ENCODE measurements around the gene KCNQ1. TPM values are rescaled to one million over a fixed set of nuclear protein-coding genes. Genes with fewer than 3 reads are reported as not detected.

KCNQ1 gene
- total and polyA plus RNA-seq, 7 experiments from 2014 or later: 14.7 to 46.4 (median 36.9) TPM

DNA sequence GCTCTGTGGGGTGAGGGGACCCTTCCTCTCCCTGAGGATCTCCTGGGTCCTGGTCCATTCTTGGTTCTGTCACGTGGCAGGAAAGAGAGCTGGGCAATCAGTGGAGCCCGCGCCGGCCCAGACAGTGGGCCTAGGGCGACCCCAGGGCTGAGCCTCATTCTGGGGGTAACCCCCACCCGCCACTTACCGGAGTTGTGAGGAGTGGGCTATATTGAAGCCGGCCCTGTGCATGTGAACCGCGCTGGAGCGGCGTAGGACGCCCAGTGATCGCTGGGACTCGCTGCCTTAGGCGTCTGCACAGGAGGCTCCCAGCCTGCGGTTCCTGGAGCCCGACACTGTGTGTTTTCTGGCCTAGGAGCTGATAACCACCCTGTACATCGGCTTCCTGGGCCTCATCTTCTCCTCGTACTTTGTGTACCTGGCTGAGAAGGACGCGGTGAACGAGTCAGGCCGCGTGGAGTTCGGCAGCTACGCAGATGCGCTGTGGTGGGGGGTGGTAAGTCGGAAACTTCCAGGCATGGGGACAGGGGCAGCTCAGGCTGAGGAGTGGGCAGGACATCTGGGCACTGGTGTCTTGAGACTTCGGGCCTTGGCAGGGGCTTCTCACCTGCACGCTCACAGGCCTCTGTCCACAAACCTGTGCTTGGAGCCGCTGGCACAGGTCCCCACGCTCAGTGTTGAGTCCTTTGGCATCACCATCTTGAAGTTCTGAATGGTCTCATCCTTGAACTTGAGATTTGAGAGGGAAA, 127.9 kb downstream of the KCNQ1 start:
- CTCF ChIA-PET: no interaction called here
- DNase-seq: peak in 1 of 9 donors; percentile 4
- no peaks in the 10 kb centered on the region for H3K4me1 ChIP-seq (ENCODE audit: control insufficient read depth in 2 of 2, insufficient read depth in 2 of 2, low read length in 2 of 2)
- no peak overlapping the region for H3K27ac ChIP-seq (ENCODE audit: low read depth, low read length)
- no peaks in the 10 kb centered on the region for H3K27me3 ChIP-seq (ENCODE audit: control insufficient read depth in 2 of 2, insufficient read depth in 2 of 2, low read length in 2 of 2)
- intact Hi-C loops (cut with micrococcal nuclease): no loop called here
- Mint-ChIP-seq H3K36me3 (peaks cover 0 to 5% (median 0%) of the 10 kb centered on the region in 5 donors), H3K4me1 (no peaks in the 10 kb centered on the region), H3K4me3 (no peak overlapping the region), H3K9me3 (no peaks in the 10 kb centered on the region), H3K27ac (no peak overlapping the region), H3K27me3 (no peaks in the 10 kb centered on the region)
- peaks cover 0 to 66% (median 0%) of the 10 kb centered on the region in 3 experiments for H3K36me3 ChIP-seq (ENCODE audit: control insufficient read depth in 2 of 3, insufficient read depth in 3 of 3, low read length in 3 of 3)
- H3K9me3 ChIP-seq (ENCODE audit: control insufficient read depth in 2 of 3, low read length in 3 of 3): no peaks in the 10 kb centered on the region
- POLR2A ChIA-PET: no interaction called here
- H3K4me3 ChIP-seq (ENCODE audit: low read length): no peak overlapping the region
- no peak for ATAC-seq

DNA sequence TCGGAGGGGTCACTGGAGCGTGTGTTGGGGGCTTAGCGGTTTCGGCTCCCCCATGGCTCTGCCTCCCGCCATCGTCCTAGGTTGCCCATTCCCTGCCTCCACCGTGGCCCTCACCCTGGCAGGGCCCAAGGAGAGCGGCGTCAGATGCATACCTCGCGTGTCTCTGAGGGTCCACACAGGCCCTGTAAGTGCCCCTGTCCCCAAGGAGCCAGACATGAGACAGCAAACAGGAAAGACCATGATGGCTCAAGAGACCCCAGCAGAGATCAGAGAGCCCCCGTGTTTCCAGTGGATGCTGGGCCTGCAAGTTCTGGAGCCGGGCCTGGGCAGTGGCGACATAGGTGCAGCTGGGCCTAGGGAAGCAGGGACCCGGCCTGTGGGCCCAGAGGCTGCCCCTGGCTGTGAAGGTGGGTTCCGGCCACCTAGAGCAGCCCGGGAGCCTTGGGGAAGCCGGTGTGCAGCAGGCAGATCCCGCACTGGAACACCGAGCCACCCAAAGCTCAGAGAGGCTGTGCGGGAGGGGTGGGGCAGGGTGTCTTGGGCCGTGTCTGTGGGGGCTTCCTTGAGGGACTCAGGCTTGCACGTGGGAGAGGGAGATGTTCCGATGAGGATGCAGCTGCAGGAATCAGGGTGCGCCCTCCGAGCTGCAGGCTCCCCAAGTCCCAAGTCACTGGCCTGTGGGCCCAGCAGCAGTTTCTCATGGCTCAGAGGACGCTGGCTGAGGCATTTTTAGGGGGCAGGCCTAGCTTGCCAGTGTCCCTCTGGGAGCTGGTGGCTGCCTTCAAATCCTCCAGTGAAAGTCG, 128.6 kb downstream of the KCNQ1 start:
- Histone ChIP-seq H3K9me3 (ENCODE audit: control insufficient read depth in 2 of 3, low read length in 3 of 3) (no peaks in the 10 kb centered on the region), H3K27me3 (ENCODE audit: control insufficient read depth in 2 of 2, insufficient read depth in 2 of 2, low read length in 2 of 2) (no peaks in the 10 kb centered on the region), H3K36me3 (ENCODE audit: control insufficient read depth in 2 of 3, insufficient read depth in 3 of 3, low read length in 3 of 3) (peaks cover 0 to 71% (median 0%) of the 10 kb centered on the region in 3 experiments), H3K4me1 (ENCODE audit: control insufficient read depth in 2 of 2, insufficient read depth in 2 of 2, low read length in 2 of 2) (no peaks in the 10 kb centered on the region), H3K27ac (ENCODE audit: low read depth, low read length) (no peak overlapping the region), H3K4me3 (ENCODE audit: low read length) (no peak overlapping the region)
- intact Hi-C loops (cut with micrococcal nuclease): no loop called here
- H3K36me3 Mint-ChIP-seq: peaks cover 0 to 5% (median 0%) of the 10 kb centered on the region in 5 donors
- ChIA-PET CTCF (no interaction called here), POLR2A (no interaction called here)
- ATAC-seq (no peak), DNase-seq (no peak)
- peak overlapping the region in 1 of 9 donors; percentile 5 for H3K27ac Mint-ChIP-seq
- no peaks in the 10 kb centered on the region for H3K4me1 Mint-ChIP-seq
- no peak overlapping the region for H3K4me3 Mint-ChIP-seq
- H3K27me3 Mint-ChIP-seq: no peaks in the 10 kb centered on the region
- H3K9me3 Mint-ChIP-seq: no peaks in the 10 kb centered on the region

DNA sequence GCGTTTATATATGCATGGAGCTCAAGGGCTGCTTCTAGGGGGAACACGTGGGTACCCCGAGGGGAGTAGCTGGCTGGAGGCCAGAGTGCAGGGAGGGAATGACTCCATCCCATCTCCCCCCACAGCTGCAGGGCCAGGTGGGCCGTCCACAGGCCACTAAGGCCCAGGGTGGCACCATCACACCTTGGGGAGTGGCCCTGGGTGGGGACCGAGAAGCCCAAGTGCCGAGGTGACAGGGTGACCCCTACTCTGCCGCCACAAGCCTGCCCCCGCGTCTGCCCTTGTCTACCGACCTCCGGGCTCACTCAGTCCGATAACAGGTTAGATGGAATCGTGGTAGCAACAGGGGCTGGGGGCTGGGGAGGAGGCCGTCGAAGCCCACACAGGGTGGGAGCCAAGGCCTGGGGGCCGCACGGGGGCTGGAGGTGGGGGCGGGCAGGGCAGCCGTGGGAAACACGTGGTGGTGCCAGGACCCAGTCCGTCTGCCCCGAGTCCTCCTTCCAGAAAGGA, 129.3 kb downstream of the KCNQ1 start:
- ChIA-PET POLR2A (no interaction called here), CTCF (no interaction called here)
- intact Hi-C loops (cut with micrococcal nuclease): no loop called here
- H3K36me3 ChIP-seq (ENCODE audit: control insufficient read depth in 2 of 3, insufficient read depth in 3 of 3, low read length in 3 of 3): peaks cover 0 to 71% (median 0%) of the 10 kb centered on the region in 3 experiments
- no peak for ATAC-seq
- Mint-ChIP-seq H3K36me3 (peaks cover 0 to 5% (median 0%) of the 10 kb centered on the region in 5 donors), H3K9me3 (no peaks in the 10 kb centered on the region), H3K27ac (no peak overlapping the region), H3K4me3 (no peak overlapping the region), H3K27me3 (no peaks in the 10 kb centered on the region), H3K4me1 (peaks cover 0 to 2% (median 0%) of the 10 kb centered on the region in 7 donors)
- H3K4me3 ChIP-seq (ENCODE audit: low read length): no peak overlapping the region
- H3K9me3 ChIP-seq (ENCODE audit: control insufficient read depth in 2 of 3, low read length in 3 of 3): no peaks in the 10 kb centered on the region
- no peak overlapping the region for H3K27ac ChIP-seq (ENCODE audit: low read depth, low read length)
- no peaks in the 10 kb centered on the region for H3K4me1 ChIP-seq (ENCODE audit: control insufficient read depth in 2 of 2, insufficient read depth in 2 of 2, low read length in 2 of 2)
- H3K27me3 ChIP-seq (ENCODE audit: control insufficient read depth in 2 of 2, insufficient read depth in 2 of 2, low read length in 2 of 2): no peaks in the 10 kb centered on the region
- no peak for DNase-seq

DNA sequence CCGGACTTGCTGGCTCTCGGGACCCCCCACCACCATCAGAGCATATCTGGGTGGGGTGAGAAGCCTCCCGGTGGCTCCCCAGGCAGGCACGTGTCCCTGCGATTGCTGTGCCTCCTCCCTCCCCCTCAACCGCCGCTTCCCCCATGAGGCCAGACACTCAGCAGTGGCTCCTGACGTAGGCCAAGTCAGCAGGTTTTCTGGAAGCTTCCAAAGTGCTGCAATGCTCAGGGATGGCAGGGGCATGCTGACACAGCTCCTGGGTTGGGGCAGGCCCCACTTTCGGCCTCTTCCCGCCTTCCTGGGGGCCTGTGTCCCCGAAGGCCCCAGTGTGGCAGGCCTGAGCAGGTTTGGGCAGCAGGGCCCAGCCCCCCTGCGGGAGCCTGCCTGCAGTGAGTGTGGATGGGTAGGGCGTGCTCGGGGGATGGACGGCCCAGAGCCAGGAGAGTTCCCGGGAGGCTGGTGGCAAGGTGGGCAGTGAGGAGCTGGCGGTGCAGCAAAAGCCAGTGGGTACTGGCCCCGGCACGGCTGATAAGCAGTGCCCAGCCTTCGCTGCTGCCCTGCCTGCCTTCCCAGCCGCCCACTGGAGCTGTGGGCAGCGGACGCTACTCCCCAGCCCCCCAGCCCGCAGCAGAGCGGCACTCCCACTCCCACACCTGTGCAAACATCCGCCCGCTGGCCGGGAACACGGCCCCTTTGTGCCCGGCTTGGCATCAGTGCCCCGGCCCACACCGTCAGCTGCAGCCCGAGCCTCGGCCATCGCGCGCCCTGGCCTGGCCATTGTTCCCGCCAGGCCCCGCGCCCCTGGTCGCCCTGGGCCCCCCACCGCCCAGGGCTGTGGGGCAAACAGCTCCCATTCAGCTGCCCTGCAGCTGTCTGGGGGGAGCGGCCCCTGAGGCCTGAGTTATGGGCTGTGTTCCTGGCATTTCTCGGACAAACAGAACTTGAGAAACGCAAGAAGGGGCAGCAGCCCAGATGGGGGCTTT, 130.0 kb downstream of the KCNQ1 start:
- H3K27ac ChIP-seq (ENCODE audit: low read depth, low read length): no peak overlapping the region
- no peaks in the 10 kb centered on the region for H3K4me1 ChIP-seq (ENCODE audit: control insufficient read depth in 2 of 2, insufficient read depth in 2 of 2, low read length in 2 of 2)
- Mint-ChIP-seq H3K9me3 (no peaks in the 10 kb centered on the region), H3K36me3 (peaks cover 0 to 5% (median 0%) of the 10 kb centered on the region in 5 donors), H3K4me3 (no peak overlapping the region), H3K27ac (no peak overlapping the region), H3K4me1 (peaks cover 0 to 2% (median 0%) of the 10 kb centered on the region in 7 donors), H3K27me3 (no peaks in the 10 kb centered on the region)
- no peaks in the 10 kb centered on the region for H3K9me3 ChIP-seq (ENCODE audit: control insufficient read depth in 2 of 3, low read length in 3 of 3)
- peaks cover 0 to 71% (median 0%) of the 10 kb centered on the region in 3 experiments for H3K36me3 ChIP-seq (ENCODE audit: control insufficient read depth in 2 of 3, insufficient read depth in 3 of 3, low read length in 3 of 3)
- POLR2A ChIA-PET: no interaction called here
- no peak overlapping the region for H3K4me3 ChIP-seq (ENCODE audit: low read length)
- DNase-seq: no peak
- no peak for ATAC-seq
- intact Hi-C loops (cut with micrococcal nuclease): no loop called here
- CTCF ChIA-PET: no interaction called here
- no peaks in the 10 kb centered on the region for H3K27me3 ChIP-seq (ENCODE audit: control insufficient read depth in 2 of 2, insufficient read depth in 2 of 2, low read length in 2 of 2)

DNA sequence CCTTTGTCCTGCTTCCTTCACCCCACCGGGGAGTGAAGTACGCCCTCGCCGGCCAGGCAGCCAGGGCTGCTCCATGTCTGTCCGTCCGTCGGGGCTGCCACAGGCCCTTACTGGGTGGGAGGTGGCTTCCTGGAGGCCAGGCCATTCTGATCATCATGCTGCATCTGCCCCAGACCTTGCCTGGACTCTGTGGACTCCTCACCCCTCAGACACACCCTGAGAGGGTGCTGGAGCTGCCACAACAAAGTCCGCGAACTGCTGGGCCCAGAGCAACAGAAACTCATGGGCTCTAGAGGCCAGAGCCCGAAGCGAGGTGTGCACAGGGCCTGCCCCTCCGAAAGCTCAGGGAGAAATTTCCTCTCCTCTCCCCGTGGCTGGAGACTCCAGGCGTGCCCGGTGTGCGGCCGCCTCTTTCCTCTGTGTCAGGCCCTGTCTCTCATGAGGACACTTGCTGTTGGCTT, 130.8 kb downstream of the KCNQ1 start:
- intact Hi-C loops (cut with micrococcal nuclease): no loop called here
- DNase-seq (no peak), ATAC-seq (no peak)
- Histone ChIP-seq H3K4me1 (ENCODE audit: control insufficient read depth in 2 of 2, insufficient read depth in 2 of 2, low read length in 2 of 2) (no peaks in the 10 kb centered on the region), H3K9me3 (ENCODE audit: control insufficient read depth in 2 of 3, low read length in 3 of 3) (no peaks in the 10 kb centered on the region), H3K36me3 (ENCODE audit: control insufficient read depth in 2 of 3, insufficient read depth in 3 of 3, low read length in 3 of 3) (peaks cover 0 to 67% (median 0%) of the 10 kb centered on the region in 3 experiments), H3K27ac (ENCODE audit: low read depth, low read length) (no peak overlapping the region), H3K4me3 (ENCODE audit: low read length) (no peak overlapping the region), H3K27me3 (ENCODE audit: control insufficient read depth in 2 of 2, insufficient read depth in 2 of 2, low read length in 2 of 2) (no peaks in the 10 kb centered on the region)
- no peaks in the 10 kb centered on the region for H3K27me3 Mint-ChIP-seq
- H3K9me3 Mint-ChIP-seq: no peaks in the 10 kb centered on the region
- H3K36me3 Mint-ChIP-seq: peaks cover 0 to 5% (median 0%) of the 10 kb centered on the region in 5 donors
- POLR2A ChIA-PET: no interaction called here
- H3K4me3 Mint-ChIP-seq: no peak overlapping the region
- H3K4me1 Mint-ChIP-seq: peaks cover 0 to 2% (median 0%) of the 10 kb centered on the region in 7 donors
- CTCF ChIA-PET: no interaction called here
- H3K27ac Mint-ChIP-seq: no peak overlapping the region

DNA sequence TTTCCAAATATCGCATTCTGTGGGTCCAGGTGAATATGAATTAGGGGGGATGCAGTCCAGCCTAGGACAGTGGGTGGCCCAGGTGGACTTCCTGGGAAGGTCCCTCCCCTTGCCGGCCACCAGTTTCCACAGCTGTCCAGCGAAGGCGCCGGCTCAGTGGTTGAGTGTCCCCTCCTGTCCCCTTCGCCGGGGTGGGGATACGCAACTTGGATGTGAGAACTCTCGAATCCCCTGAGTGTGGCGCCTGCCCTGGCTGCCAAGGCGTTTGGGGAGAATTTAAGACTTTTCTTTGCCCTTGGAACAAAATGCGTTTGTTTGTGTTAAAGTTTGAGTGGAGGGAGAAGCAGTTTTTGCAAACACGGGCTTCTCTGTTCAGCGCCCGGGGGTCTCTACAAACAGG, 131.3 kb downstream of the KCNQ1 start:
- peaks cover 0 to 2% (median 0%) of the 10 kb centered on the region in 7 donors for H3K4me1 Mint-ChIP-seq
- Histone ChIP-seq H3K4me1 (ENCODE audit: control insufficient read depth in 2 of 2, insufficient read depth in 2 of 2, low read length in 2 of 2) (no peaks in the 10 kb centered on the region), H3K9me3 (ENCODE audit: control insufficient read depth in 2 of 3, low read length in 3 of 3) (no peaks in the 10 kb centered on the region), H3K36me3 (ENCODE audit: control insufficient read depth in 2 of 3, insufficient read depth in 3 of 3, low read length in 3 of 3) (peaks cover 0 to 62% (median 0%) of the 10 kb centered on the region in 3 experiments), H3K27me3 (ENCODE audit: control insufficient read depth in 2 of 2, insufficient read depth in 2 of 2, low read length in 2 of 2) (no peaks in the 10 kb centered on the region), H3K4me3 (ENCODE audit: low read length) (no peak overlapping the region), H3K27ac (ENCODE audit: low read depth, low read length) (no peak overlapping the region)
- peaks cover 0 to 5% (median 0%) of the 10 kb centered on the region in 5 donors for H3K36me3 Mint-ChIP-seq
- ATAC-seq (no peak), DNase-seq (peak in 1 of 9 donors; percentile 2)
- no peak overlapping the region for H3K4me3 Mint-ChIP-seq
- H3K27ac Mint-ChIP-seq: no peak overlapping the region
- intact Hi-C loops (cut with micrococcal nuclease): no loop called here
- CTCF ChIA-PET: no interaction called here
- H3K27me3 Mint-ChIP-seq: no peaks in the 10 kb centered on the region
- POLR2A ChIA-PET: no interaction called here
- no peaks in the 10 kb centered on the region for H3K9me3 Mint-ChIP-seq

All from naive thymus-derived CD4-positive, alpha-beta T cell (primary cell).